PFSK-1 (cell line): ENCODE results near the gene GALNT1.

Experiments
- FOXP2 ChIP-seq: optimal IDR thresholded peaks from 2 replicates; pipeline ENCODE3; 2011; ENCODE audit warnings: borderline replicate concordance, control low read depth, inconsistent platforms; ENCODE audit not compliant: insufficient read depth; ENCODE audit errors: extremely low read length, extremely low read depth
- POLR2AphosphoS5 ChIP-seq: IDR thresholded peaks from 2 replicates; pipeline ENCODE4 v1.6.1; 2012; ENCODE audit warnings: low read depth, mild to moderate bottlenecking, control low read depth, low read length, moderate library complexity
- SIN3A ChIP-seq: IDR thresholded peaks from 2 replicates; pipeline ENCODE4 v1.6.1; 2012; ENCODE audit warnings: mild to moderate bottlenecking, low read length, moderate library complexity, borderline replicate concordance; ENCODE audit not compliant: insufficient read depth
- TAF1 ChIP-seq: IDR thresholded peaks from 2 replicates; pipeline ENCODE4 v1.6.1; 2012; ENCODE audit warnings: low read length, control low read depth, borderline replicate concordance; ENCODE audit not compliant: insufficient read depth
- TF ChIP-seq, protein P1 (sequence below), 2 experiments: IDR thresholded peaks; 2 replicates each; pipeline versions ENCODE4 v1.6.1 to v1.8.0; 2011 to 2012; ENCODE audit warnings: low read depth in 2 of 2, low read length in 2 of 2, control low read depth in 1 of 2, inconsistent platforms in 1 of 2, mild to moderate bottlenecking in 1 of 2, moderate library complexity in 1 of 2; ENCODE audit not compliant: insufficient read depth in 1 of 2

The GALNT1 gene

DNA sequence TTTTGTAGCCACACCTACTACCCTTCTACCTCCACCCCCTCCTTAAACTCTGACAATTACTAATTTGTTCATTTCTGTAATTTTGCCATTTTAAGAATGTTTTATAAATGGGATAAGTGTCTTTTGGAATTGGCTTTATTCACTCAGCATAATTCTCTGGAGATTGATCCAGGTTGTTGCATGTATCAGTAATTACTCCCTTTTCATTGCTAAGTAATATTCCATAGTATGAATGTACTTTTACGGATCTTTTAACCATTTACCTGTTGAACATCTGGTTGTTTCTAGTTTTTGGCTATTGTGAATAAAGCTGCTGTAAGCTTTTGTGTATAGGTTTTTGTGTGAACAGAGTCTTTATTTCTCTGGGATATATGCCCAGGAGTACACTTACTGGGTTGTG lies 4.1 kb downstream of the GALNT1 start:
- TF ChIP-seq FOXP2 (no peak), SIN3A (no peak), POLR2AphosphoS5 (no peak), TAF1 (no peak)
- TF ChIP-seq, protein P1, sequence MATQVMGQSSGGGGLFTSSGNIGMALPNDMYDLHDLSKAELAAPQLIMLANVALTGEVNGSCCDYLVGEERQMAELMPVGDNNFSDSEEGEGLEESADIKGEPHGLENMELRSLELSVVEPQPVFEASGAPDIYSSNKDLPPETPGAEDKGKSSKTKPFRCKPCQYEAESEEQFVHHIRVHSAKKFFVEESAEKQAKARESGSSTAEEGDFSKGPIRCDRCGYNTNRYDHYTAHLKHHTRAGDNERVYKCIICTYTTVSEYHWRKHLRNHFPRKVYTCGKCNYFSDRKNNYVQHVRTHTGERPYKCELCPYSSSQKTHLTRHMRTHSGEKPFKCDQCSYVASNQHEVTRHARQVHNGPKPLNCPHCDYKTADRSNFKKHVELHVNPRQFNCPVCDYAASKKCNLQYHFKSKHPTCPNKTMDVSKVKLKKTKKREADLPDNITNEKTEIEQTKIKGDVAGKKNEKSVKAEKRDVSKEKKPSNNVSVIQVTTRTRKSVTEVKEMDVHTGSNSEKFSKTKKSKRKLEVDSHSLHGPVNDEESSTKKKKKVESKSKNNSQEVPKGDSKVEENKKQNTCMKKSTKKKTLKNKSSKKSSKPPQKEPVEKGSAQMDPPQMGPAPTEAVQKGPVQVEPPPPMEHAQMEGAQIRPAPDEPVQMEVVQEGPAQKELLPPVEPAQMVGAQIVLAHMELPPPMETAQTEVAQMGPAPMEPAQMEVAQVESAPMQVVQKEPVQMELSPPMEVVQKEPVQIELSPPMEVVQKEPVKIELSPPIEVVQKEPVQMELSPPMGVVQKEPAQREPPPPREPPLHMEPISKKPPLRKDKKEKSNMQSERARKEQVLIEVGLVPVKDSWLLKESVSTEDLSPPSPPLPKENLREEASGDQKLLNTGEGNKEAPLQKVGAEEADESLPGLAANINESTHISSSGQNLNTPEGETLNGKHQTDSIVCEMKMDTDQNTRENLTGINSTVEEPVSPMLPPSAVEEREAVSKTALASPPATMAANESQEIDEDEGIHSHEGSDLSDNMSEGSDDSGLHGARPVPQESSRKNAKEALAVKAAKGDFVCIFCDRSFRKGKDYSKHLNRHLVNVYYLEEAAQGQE (IDR thresholded peaks at IDR 0.05; ENCODE audit: insufficient read depth in 1 of 2, low read depth in 2 of 2, low read length in 2 of 2): no peak

DNA sequence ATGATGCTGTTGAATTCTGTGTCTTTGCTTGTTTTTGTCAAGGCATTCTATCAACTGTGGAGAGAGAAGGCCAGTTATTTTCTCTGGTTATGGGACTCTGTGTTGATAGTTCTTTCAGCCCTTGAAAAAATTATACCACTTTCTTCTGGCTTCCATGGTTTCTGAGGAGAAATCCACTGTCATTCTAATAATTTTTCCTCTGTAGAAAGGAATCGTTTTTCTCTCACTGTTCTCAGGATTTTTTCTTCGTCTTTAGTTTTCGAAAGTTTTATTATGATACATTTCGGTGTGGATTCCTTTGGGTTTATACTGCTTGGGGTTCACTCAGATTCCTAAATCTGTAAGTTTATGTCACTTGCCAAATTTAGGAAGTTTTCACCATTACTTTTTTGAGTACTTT lies 6.6 kb downstream of the GALNT1 start:
- TF ChIP-seq TAF1 (no peak), POLR2AphosphoS5 (no peak), FOXP2 (no peak), SIN3A (no peak)
- TF ChIP-seq, protein P1 (IDR thresholded peaks at IDR 0.05; ENCODE audit: insufficient read depth in 1 of 2, low read depth in 2 of 2, low read length in 2 of 2): no peak

DNA sequence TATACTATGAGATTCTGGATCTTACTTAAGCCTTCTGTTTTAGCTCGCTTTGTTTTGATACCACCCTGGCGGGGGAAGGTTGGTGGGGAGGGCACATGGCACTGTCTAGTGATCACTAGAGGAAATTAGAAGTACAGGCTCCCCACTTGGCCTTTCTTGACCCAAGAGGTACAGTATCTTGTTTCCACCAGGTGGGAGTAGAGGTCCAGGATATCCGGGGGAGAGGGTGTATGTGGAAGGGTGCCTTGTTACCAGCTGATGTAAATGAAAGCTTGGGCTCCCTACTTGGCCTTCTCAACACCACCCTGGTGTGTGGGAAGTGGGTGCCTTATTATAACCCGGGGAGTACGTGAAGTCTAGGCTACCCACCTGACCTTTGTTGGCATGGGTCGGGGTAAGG lies 7.5 kb downstream of the GALNT1 start:
- TF ChIP-seq FOXP2 (no peak), SIN3A (no peak), POLR2AphosphoS5 (no peak), TAF1 (no peak)
- TF ChIP-seq, protein P1 (IDR thresholded peaks at IDR 0.05; ENCODE audit: insufficient read depth in 1 of 2, low read depth in 2 of 2, low read length in 2 of 2): no peak

DNA sequence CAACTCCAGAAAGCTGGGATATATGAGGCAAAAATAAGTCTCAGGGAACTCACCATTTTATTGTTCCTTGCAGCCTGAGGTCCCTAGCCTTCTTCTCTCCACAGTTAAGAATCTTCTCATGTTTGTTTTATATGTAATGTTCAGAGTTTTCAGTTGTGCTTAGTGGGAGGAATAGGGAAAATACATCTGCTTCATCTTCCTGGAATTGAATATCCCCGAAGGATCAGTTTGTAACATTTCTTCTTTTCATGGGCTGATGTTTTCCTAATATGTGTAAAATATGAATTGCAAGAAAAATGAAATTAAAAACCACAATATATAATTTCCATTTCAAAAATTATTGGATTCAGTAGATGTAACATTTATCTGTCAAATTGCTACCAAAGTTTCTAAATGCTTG lies 8.0 kb downstream of the GALNT1 start:
- TF ChIP-seq FOXP2: no peak

DNA sequence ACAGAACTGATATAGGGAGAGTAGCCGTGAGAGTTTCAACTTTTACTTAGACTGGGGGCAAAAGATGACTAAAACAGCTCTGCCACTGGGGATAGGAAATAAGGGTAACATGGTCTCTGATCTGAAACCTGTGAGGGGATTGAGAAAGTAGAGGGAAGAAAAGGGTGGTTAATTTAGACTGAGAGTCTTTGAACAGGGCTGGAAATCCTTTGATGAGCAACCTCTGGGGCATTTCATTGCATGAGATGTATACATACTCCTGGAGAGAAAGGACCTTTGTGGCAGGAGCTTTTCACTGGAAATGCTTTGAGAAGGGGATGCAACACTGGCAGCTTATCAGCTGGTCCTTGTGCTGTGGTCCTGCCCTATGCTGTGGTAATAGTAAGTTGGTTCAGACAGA lies 9.4 kb downstream of the GALNT1 start:
- TF ChIP-seq POLR2AphosphoS5 (no peak), SIN3A (no peak), FOXP2 (no peak)
- TF ChIP-seq, protein P1 (IDR thresholded peaks at IDR 0.05; ENCODE audit: insufficient read depth in 1 of 2, low read depth in 2 of 2, low read length in 2 of 2): no peak
